ENCODE results near the gene CORO2B.

Gene CORO2B

GRCh38 chr15:68658641-68659358 is 80.0 kb downstream of the CORO2B start:
- TF ChIP-seq, protein P1, sequence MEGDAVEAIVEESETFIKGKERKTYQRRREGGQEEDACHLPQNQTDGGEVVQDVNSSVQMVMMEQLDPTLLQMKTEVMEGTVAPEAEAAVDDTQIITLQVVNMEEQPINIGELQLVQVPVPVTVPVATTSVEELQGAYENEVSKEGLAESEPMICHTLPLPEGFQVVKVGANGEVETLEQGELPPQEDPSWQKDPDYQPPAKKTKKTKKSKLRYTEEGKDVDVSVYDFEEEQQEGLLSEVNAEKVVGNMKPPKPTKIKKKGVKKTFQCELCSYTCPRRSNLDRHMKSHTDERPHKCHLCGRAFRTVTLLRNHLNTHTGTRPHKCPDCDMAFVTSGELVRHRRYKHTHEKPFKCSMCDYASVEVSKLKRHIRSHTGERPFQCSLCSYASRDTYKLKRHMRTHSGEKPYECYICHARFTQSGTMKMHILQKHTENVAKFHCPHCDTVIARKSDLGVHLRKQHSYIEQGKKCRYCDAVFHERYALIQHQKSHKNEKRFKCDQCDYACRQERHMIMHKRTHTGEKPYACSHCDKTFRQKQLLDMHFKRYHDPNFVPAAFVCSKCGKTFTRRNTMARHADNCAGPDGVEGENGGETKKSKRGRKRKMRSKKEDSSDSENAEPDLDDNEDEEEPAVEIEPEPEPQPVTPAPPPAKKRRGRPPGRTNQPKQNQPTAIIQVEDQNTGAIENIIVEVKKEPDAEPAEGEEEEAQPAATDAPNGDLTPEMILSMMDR (conservative IDR thresholded peaks at IDR 0.05; ENCODE audit: low read depth, low read length): peak; percentile 20
- DNase-seq (ENCODE audit: low read depth): no peak
- no peak overlapping the region for H3K4me3 ChIP-seq (ENCODE audit: low read depth, low read length)

- no peak for DNase-seq (ENCODE audit: low read depth)
Observed at GRCh38 chr15:68663526-68663925, 84.7 kb downstream of the CORO2B start.

DNA sequence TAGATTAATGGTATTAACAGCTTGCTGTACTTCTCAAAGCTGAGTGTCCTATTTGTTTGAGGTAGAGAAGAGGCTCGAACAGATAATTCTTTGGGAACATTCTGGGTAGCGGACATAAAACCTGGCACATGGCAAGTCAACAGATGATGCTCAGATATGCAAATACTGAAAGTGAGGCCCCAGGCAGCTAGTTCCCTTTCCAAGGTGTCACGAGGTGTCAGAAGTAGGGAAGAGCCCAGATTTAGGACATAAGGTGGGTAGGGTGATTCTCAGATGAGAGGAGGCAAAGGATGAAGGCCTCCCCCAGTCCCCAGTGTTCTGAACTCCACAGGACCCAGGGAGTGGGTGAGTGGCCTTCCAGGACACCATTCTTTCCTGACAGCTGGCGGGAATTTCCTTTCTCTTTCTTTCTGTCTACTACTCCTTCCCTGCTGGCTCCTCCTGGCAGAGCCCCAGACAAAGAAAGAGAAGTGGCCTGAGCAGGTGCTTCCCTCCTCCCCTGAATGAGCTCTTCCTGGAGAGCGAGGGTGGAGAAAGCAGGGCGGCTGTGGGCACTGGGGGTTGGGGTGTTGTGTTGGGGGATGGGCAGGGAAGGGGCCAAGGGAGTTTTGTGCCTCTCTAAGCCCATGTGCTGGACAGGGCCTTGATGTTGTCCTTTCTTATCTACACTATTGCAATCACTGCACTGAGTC is 87.5 kb downstream of the CORO2B start:
- H3K4me3 ChIP-seq (ENCODE audit: low read depth, low read length): no peak overlapping the region
- TF ChIP-seq, protein P1 (conservative IDR thresholded peaks at IDR 0.05; ENCODE audit: low read depth, low read length): no peak
- DNase-seq (ENCODE audit: low read depth): no peak

More at GRCh38 chr15:68663526-68663925, 84.7 kb downstream of the CORO2B start:
- TF ChIP-seq, protein P1 (conservative IDR thresholded peaks at IDR 0.05; ENCODE audit: low read depth, low read length): no peak
- no peak overlapping the region for H3K4me3 ChIP-seq (ENCODE audit: low read depth, low read length)

GRCh38 chr15:68666812-68667450 is 88.1 kb downstream of the CORO2B start:
- TF ChIP-seq, protein P1 (conservative IDR thresholded peaks at IDR 0.05; ENCODE audit: low read depth, low read length): no peak
- no peak for DNase-seq (ENCODE audit: low read depth)
- H3K4me3 ChIP-seq (ENCODE audit: low read depth, low read length): no peak overlapping the region

DNA sequence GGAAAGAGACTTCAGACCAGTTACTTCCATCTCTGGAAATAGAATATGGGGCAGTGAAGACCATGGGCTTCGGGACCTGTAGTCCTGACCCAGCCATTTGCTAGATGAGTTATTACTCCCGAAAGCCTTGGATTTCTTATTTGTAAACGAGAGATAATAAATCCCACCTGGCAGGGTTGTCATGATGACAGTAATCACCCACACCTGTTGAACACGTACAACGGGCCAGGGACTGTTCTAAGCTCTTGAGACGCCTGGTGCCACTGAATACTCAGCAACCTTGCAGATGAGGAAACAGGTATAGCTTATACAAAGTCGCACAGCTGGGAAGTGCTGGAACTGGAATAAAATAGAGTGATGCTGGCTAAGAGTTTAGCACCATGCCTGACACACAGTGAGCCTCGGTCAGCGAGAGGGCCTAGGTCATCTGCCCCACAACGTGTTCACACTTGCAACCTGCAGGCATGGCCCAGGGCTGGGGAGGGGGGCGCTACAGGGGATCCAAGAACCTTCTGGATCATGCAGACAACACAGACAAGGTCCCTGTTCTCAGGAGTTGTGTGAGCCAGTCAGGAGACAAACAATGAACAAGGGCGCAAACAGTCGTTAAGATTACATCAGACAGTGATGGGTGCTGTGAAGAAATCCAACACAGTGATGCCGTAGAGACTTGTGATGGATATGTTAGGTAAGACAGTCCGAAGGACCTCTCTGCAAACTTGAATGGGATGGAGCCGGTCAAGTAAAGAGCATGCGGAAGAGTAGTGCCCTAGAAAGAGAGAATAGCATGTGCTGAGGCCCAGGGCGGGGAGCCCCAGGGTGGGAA is 89.2 kb downstream of the CORO2B start:
- TF ChIP-seq, protein P1 (conservative IDR thresholded peaks at IDR 0.05; ENCODE audit: low read depth, low read length): no peak
- no peak for DNase-seq (ENCODE audit: low read depth)
- H3K4me3 ChIP-seq (ENCODE audit: low read depth, low read length): no peak overlapping the region

DNA sequence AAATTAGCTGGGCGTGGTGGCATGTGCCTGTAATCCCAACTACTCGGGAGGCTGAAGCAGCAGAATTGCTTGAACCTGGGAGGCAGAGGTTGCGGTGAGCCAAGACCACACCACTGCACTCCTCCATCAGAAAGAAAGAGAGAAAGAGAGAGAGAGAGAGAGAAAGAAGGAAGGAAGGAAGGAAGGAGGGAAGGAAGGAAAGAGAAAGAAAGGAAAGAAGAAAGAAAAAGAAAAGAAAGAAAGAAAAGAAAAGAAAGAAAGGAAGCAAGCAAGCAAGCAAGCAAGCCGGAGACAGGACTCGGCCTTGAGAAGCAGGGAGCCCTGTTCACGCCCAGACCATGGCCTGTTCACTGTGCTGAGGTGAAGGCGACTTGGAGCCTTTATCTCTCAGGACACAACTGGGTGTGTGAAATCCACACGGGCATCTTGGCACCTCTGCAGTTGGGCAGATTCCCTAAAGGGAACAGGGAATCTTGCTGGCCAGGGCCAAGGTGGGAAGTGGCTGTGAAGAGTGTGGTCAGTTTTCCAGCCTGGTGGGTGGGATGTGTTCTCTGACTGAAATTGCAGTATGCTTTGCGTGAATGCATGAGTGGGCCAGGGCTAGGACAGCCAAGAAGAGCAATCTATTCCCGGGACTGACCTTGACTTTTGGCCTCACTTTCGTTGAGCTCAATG is 90.3 kb downstream of the CORO2B start:
- TF ChIP-seq, protein P1 (conservative IDR thresholded peaks at IDR 0.05; ENCODE audit: low read depth, low read length): no peak
- no peak for DNase-seq (ENCODE audit: low read depth)
- H3K4me3 ChIP-seq (ENCODE audit: low read depth, low read length): no peak overlapping the region

All from choroid plexus epithelial cell (primary cell).